Right lobe of liver (tissue), 6 donors: ENCODE data around the gene ATF1. TPM values are rescaled to one million over a fixed set of nuclear protein-coding genes. Genes with fewer than 3 reads are reported as not detected.

ENCODE experiments used
- ATAC-seq, 4 donors: fragments of 200-7000 bp; cut with Tn5 transposase; one replicate each; pipeline ENCODE4 v1.9.1; 2020; ENCODE audit warnings: mild to moderate bottlenecking in 4 of 4, moderate library complexity in 4 of 4
- DNase-seq, 3 donors: peaks; one replicate each; pipeline ENCODE4 v3.0.0-alpha.2; 2020
- H3K27ac ChIP-seq, 3 donors: fragments of 200-600 bp; one replicate each; pipeline ENCODE4 v1.8.0; 2022
- H3K27me3 ChIP-seq, 2 donors: fragments of 200-600 bp; one replicate each; pipeline ENCODE4 v1.8.0; 2022
- H3K36me3 ChIP-seq, 4 donors: fragments of 200-600 bp; sonication (generic) in 1 of 4; one replicate each; pipeline versions ENCODE4 v1.5.1 to v1.8.0; 2017 to 2022; ENCODE audit warnings: control low read depth in 1 of 4
- H3K4me1 ChIP-seq, 4 donors: fragments of 200-600 bp; sonication (generic) in 1 of 4; one replicate each; pipeline versions ENCODE4 v1.5.1 to v1.8.0; 2017 to 2022; ENCODE audit warnings: control low read depth in 1 of 4
- H3K4me3 ChIP-seq, 3 donors: fragments of 200-600 bp; one replicate each; pipeline ENCODE4 v1.8.0; 2022
- H3K9me3 ChIP-seq, 4 donors: fragments of 200-600 bp; sonication (generic) in 1 of 4; one replicate each; pipeline versions ENCODE4 v1.5.1 to v1.8.0; 2017 to 2022; ENCODE audit warnings: control low read depth in 1 of 4
- CTCF ChIP-seq, 4 donors: fragments of 200-600 bp in 3 of 4; fragments of 450-650 bp in 1 of 4; IDR thresholded peaks; one replicate each; pipeline versions ENCODE4 v1.5.1 to v1.8.0; 2016 to 2022; ENCODE audit warnings: antibody characterized with exemption in 4 of 4, mild to moderate bottlenecking in 2 of 4
- POLR2A ChIP-seq: fragments of 450-650 bp; IDR thresholded peaks from one replicate; pipeline ENCODE4 v1.6.1; 2017; ENCODE audit warnings: antibody characterized with exemption, mild to moderate bottlenecking
- WGBS: methylation state at CpG from one replicate; pipeline ENCODE4 v1.1.6; 2018; ENCODE audit warnings: low coverage, low lambda C conversion rate; ENCODE audit not compliant: insufficient coverage; ENCODE audit errors: missing lambda C conversion rate; 5-methylcytosine and 5-hydroxymethylcytosine counted together
- intact Hi-C, 2 donors: fragments of 100-400 bp; cut with DNase I; formaldehyde crosslinking; loops; one replicate each; pipeline versions ENCODE4 v1.11.2 to v1.14.1; 2022
- total RNA-seq, 6 experiments: library from RNA; depleted of rRNA in 2 of 6; stranded (reverse); fragments of >200 nt in 2 of 6; fragmentation: NEBNext Ultra II Directional in 3 of 6; extraction: Animal tissue kit (Norgen Biotek cat#: 25700) in 3 of 6; gene quantifications; one replicate each; pipeline versions ENCODE4 v1.1.0 to v1.2.4, GENCODE V29; 2016 to 2023
- donor health status: DM: no; HTN: yes; CAD: no.
- donor health status: DM: no; HTN: no; CAD: no.
- donor health status: DM: no; HTN: no; CAD: no.
- donor health status: DM: no; HTN: yes; CAD: no.
- donor health status: DM: no; HTN: yes; CAD: no.

Gene ATF1
- total RNA-seq, 6 experiments from 2014 or later: 7.3 to 19.9 (median 13.4) TPM

DNA sequence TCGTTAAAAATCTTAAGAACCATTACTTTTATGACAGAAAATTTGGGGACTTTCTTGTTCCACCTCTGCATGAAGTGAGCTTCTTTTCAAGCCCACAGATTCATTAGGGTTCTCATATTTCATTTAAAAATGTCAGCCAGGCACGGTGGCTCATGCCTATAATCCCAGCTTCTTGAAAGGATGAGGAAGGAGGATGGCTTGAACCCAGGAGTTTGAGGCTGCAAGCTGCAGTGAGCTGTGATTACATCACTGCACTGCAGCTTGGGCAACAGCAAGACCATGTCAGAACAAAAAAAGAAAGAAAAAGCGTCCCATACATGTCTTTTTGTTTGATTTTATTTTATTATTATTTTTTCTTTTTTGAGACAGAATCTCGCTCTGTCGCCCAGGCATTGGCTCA lies 43.4 kb upstream of the ATF1 start:
- H3K27me3 ChIP-seq: no peaks in the 10 kb centered on the region
- no peaks in the 10 kb centered on the region for H3K9me3 ChIP-seq
- no peak overlapping the region for H3K4me3 ChIP-seq
- intact Hi-C loops: no loop called here
- peaks cover 0 to 28% (median 3%) of the 10 kb centered on the region in 4 donors for H3K4me1 ChIP-seq
- H3K27ac ChIP-seq: no peak overlapping the region
- DNase-seq (no peak), ATAC-seq (no peak)
- peaks cover 0 to 55% (median 29%) of the 10 kb centered on the region in 4 donors for H3K36me3 ChIP-seq
- WGBS: 79% methylated on average over 5 of the region's 5 CpGs
- TF ChIP-seq POLR2A: no peak
- TF ChIP-seq CTCF (IDR thresholded peaks at IDR 0.05): no peak

DNA sequence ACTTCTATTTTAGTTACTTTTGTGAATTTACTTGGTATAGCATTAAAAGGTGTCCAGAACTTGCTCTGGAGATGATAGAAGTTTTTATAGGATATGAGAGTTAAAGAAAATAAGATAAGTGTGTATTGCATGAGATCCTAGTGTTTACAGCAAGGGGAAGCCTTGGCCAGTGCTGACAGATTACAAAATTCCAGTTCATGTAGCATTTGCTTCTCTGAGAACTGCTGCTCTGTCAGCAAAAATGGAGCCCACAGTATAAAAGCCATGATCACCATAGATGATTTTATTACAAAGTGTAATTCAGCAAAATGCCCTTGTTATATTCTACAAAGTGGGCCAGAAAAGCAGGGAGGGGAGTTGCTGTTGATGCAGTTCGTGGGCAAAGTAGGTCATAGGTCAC lies 40.0 kb upstream of the ATF1 start:
- Histone ChIP-seq H3K9me3 (no peaks in the 10 kb centered on the region), H3K4me3 (no peak overlapping the region), H3K36me3 (peaks cover 0 to 65% (median 35%) of the 10 kb centered on the region in 4 donors), H3K27ac (peak overlapping the region in 1 of 3 donors; percentile 53), H3K27me3 (no peaks in the 10 kb centered on the region), H3K4me1 (peaks cover 0 to 29% (median 0%) of the 10 kb centered on the region in 4 donors)
- no peak for DNase-seq
- intact Hi-C loops: no loop called here
- no peak for TF ChIP-seq CTCF (IDR thresholded peaks at IDR 0.05)
- TF ChIP-seq POLR2A: no peak
- 38% methylated on average over 1 of the region's 1 CpG for WGBS
- peak; percentile 48 to 77 (median 58) for ATAC-seq

DNA sequence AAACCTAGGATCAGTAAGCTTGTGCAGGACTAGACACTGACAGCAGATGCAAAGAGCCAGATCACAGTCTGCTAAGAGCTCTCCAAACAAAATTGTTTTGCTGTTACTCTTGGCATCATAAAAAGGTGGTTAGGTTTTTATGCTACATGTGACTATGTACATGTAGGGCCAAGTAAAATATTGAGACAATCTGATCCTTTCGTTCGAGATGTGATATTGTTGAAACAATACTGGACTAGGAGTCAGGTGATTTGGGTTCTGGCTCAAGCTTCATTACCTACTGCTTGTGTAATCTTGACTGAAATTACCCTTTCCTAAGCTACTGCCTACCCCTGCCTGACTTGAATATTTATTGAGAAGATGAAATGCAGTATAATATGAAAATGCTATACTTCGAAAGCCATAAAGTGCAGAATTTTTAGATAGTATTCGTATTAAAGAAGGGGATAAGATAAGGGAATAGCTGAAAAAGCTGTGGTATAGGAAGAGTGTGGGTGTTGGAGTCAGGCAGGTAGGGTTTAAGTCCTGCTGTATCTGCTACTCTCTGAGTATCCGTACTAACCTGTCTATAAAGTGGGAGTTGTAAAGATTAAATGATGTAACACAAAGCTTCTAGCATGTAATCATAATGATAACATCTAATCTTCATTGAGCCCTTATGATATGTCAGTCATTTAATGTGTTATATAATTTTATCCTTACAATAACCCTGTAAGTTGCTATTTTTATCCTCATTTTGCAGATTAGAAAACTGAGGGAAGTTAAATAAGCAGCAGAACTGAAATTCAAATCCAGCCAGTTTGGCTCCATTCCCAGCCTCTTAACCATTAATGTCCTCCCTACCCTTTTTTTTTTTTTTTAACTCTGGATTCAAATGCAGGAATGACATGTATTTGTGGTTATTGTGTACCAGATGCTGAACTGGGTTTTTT lies 38.6 kb upstream of the ATF1 start:
- no peaks in the 10 kb centered on the region for H3K9me3 ChIP-seq
- H3K4me1 ChIP-seq: peaks cover 0 to 29% (median 0%) of the 10 kb centered on the region in 4 donors
- DNase-seq (no peak), ATAC-seq (peak; percentile 46 to 77 (median 52))
- intact Hi-C loops: no loop called here
- no peaks in the 10 kb centered on the region for H3K27me3 ChIP-seq
- TF ChIP-seq CTCF (IDR thresholded peaks at IDR 0.05): no peak
- no peak for TF ChIP-seq POLR2A
- 51% methylated on average over 5 of the region's 5 CpGs for WGBS
- peak overlapping the region in 1 of 3 donors; percentile 53 for H3K27ac ChIP-seq
- H3K36me3 ChIP-seq: peaks cover 0 to 65% (median 38%) of the 10 kb centered on the region in 4 donors
- no peak overlapping the region for H3K4me3 ChIP-seq

DNA sequence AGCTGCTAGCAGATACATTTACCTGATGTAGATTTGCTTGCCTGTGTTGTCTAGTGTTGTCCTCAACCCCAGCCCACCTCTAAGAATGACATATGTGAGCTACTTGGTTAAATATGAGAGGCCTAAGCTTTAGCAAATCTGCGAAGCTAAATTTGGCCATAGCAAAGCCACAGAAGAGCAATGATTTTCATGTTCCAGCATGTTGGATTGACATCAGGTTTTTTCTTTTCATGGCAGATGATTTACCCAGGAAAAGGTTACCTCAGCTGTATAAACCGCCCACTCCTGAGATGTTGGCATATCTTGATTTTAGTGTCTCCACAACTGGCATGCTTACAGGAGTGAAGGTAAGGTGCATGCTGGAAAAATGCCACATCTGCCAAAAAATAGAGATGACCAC lies 36.4 kb upstream of the ATF1 start:
- H3K9me3 ChIP-seq: no peaks in the 10 kb centered on the region
- no peak for TF ChIP-seq CTCF (IDR thresholded peaks at IDR 0.05)
- TF ChIP-seq POLR2A: no peak
- no peak overlapping the region for H3K4me3 ChIP-seq
- H3K36me3 ChIP-seq: peaks cover 0 to 70% (median 39%) of the 10 kb centered on the region in 4 donors
- no peak for ATAC-seq
- intact Hi-C loops: no loop called here
- DNase-seq: no peak
- H3K27me3 ChIP-seq: no peaks in the 10 kb centered on the region
- no peak overlapping the region for H3K27ac ChIP-seq
- H3K4me1 ChIP-seq: peaks cover 0 to 29% (median 0%) of the 10 kb centered on the region in 4 donors
- WGBS: 92% methylated on average over 2 of the region's 2 CpGs
